HepG2 (cell line): ENCODE measurements around the gene C5orf58. TPM values are rescaled to one million over a fixed set of nuclear protein-coding genes. Genes with fewer than 3 reads are reported as not detected.

Experiments
- ATAC-seq: fragments of 200-7000 bp; cut with Tn5 transposase; 3 replicates; pipeline ENCODE4 v1.9.1; 2020; ENCODE audit warnings: mild to moderate bottlenecking, moderate library complexity
- BruUV-seq: library from RNA; stranded (reverse); fragments of 400-500 nt; replicated peaks from 2 replicates; lab custom pipeline; 2021; lab: Mats Ljungman, UMichigan
- CTCF ChIA-PET: fragments of 300-600 bp; formaldehyde crosslinking; extraction: SDS; loops from one replicate; lab custom pipeline; 2021; ENCODE audit warnings: low total read pairs, inconsistent platforms, low intra/inter-chr PET ratio; lab: Yijun Ruan, JAX
- POLR2A ChIA-PET: fragments of 350-600 bp; sonication (Branson Sonifier 250); formaldehyde crosslinking; loops from one replicate; lab custom pipeline; 2020; ENCODE audit warnings: antibody characterized with exemption, inconsistent platforms; lab: Yijun Ruan, JAX
- DNase-seq: peaks from one replicate; pipeline ENCODE4 v3.0.0-alpha.2; 2015; ENCODE audit warnings: low spot score
- FAIRE-seq: peaks from 3 replicates; lab custom pipeline; 2011; peaks lifted over from hg19 to GRCh38; lab: Jason Lieb, UNC
- H2AFZ ChIP-seq: one replicate; pipeline ENCODE4 v1.6.1; 2011; ENCODE audit warnings: low read length, inconsistent platforms
- H3K27ac ChIP-seq: fragments of 300-600 bp; 3 replicates; pipeline ENCODE4 v1.8.0; 2011; ENCODE audit warnings: mixed run types, mild to moderate bottlenecking, mixed read lengths, low read length, inconsistent platforms; ENCODE audit not compliant: insufficient read depth; ENCODE audit errors: extremely low read length
- H3K27me3 ChIP-seq, 2 experiments: fragments of 200-600 bp in 1 of 2; 2 replicates in 1 of 2; 3 replicates in 1 of 2; pipeline versions ENCODE4 v1.6.0 to v1.8.0; 2011; ENCODE audit warnings: low read length in 2 of 2, mild to moderate bottlenecking in 2 of 2, moderate library complexity in 2 of 2, inconsistent platforms in 1 of 2; ENCODE audit not compliant: insufficient read depth in 2 of 2, control insufficient read depth in 1 of 2
- H3K36me3 ChIP-seq, 2 experiments: fragments of 200-600 bp in 1 of 2; replicated peaks in 1 of 2; 2 replicates in 1 of 2; 3 replicates in 1 of 2; pipeline versions ENCODE4 v1.5.1 to v1.8.0; 2011; ENCODE audit warnings: low read length in 2 of 2, inconsistent platforms in 1 of 2; ENCODE audit not compliant: insufficient read depth in 2 of 2, control insufficient read depth in 1 of 2
- H3K4me1 ChIP-seq: 2 replicates; pipeline ENCODE4 v1.5.1; 2012; ENCODE audit warnings: low read length, inconsistent platforms; ENCODE audit not compliant: insufficient read depth
- H3K4me2 ChIP-seq: 2 replicates; pipeline ENCODE4 v1.6.0; 2011; ENCODE audit warnings: low read depth, low read length, inconsistent platforms
- H3K4me3 ChIP-seq, 3 experiments: fragments of 200-600 bp in 1 of 3; sonication (generic), shearing (Covaris generic) in 1 of 3; replicated peaks in 1 of 3; 2 replicates each; pipeline ENCODE4 v1.5.1; 2011 to 2016; ENCODE audit warnings: low read length in 3 of 3, inconsistent platforms in 2 of 3, low read depth in 2 of 3, mild to moderate bottlenecking in 2 of 3, control low read depth in 1 of 3, mixed read lengths in 1 of 3; ENCODE audit not compliant: insufficient read depth in 1 of 3
- H3K79me2 ChIP-seq: one replicate; pipeline ENCODE4 v1.6.1; 2011; ENCODE audit warnings: low read length, inconsistent platforms; ENCODE audit not compliant: insufficient read depth
- H3K9ac ChIP-seq: 2 replicates; pipeline ENCODE4 v1.6.0; 2011; ENCODE audit warnings: mild to moderate bottlenecking, low read depth, low read length, inconsistent platforms; ENCODE audit not compliant: insufficient read depth
- H3K9me3 ChIP-seq: 2 replicates; pipeline ENCODE4 v1.5.1; 2012; ENCODE audit warnings: mild to moderate bottlenecking, low read length
- H4K20me1 ChIP-seq: 2 replicates; pipeline ENCODE4 v1.6.0; 2011; ENCODE audit warnings: inconsistent platforms, mild to moderate bottlenecking, low read length, moderate library complexity; ENCODE audit not compliant: insufficient read depth
- AKAP8 ChIP-seq: sonication (generic); formaldehyde crosslinking; IDR thresholded peaks from 2 replicates; pipeline ENCODE4 v1.5.1; 2020; ENCODE audit warnings: mild to moderate bottlenecking, missing genetic modification reagents
- EHMT2 ChIP-seq: fragments of 200-600 bp; sonication (generic); IDR thresholded peaks from 2 replicates; pipeline ENCODE4 v1.7.0; 2017; ENCODE audit warnings: antibody characterized with exemption, low read depth, low read length, borderline replicate concordance
- KDM5A ChIP-seq: fragments of 200-600 bp; sonication (generic); IDR thresholded peaks from 2 replicates; pipeline ENCODE4 v1.7.0; 2018; ENCODE audit warnings: antibody characterized with exemption, mild to moderate bottlenecking, low read length, borderline replicate concordance
- RFX5 ChIP-seq: IDR thresholded peaks from 2 replicates; pipeline ENCODE4 v1.6.1; 2011; ENCODE audit warnings: low read depth, low read length, improper control_type of control experiment
- SMARCC2 ChIP-seq: fragments of 450-650 bp; IDR thresholded peaks from 2 replicates; pipeline ENCODE4 v1.6.1; 2017; ENCODE audit warnings: antibody characterized with exemption, mild to moderate bottlenecking
- ZBTB34 ChIP-seq: sonication (generic); formaldehyde crosslinking; IDR thresholded peaks from 2 replicates; pipeline ENCODE4 v1.8.0; 2022; ENCODE audit warnings: mild to moderate bottlenecking, missing genetic modification reagents
- ZNF207 ChIP-seq: fragments of 450-650 bp; IDR thresholded peaks from 2 replicates; pipeline ENCODE4 v1.6.1; 2016; ENCODE audit warnings: antibody characterized with exemption, borderline replicate concordance
- ZNF652 ChIP-seq: IDR thresholded peaks from 2 replicates; pipeline ENCODE4 v1.6.1; 2016; ENCODE audit warnings: low read depth, borderline replicate concordance
- WGBS: methylation state at CpG from one replicate; pipeline ENCODE4 v1.1.6; 2017; ENCODE audit warnings: low lambda C conversion rate; 5-methylcytosine and 5-hydroxymethylcytosine counted together
- in situ Hi-C: cut with HindIII; loops from 2 replicates; pipeline ENCODE4 v1.10.0; 2017; ENCODE audit warnings: low pct_unique_long_range_greater_than_20kb; ENCODE audit not compliant: extremely low pct_ligation_motif_present
- intact Hi-C: fragments of 100-400 bp; cut with micrococcal nuclease; formaldehyde crosslinking; loops from one replicate; pipeline ENCODE4 v1.10.0; 2022; ENCODE audit not compliant: unreplicated experiment
- polyA plus RNA-seq, 8 experiments: library from polyadenylated mRNA; depleted of rRNA in 3 of 8; stranded (reverse) in 7 of 8; unstranded in 1 of 8; fragments of >200 nt; fragmentation: Illumina TruSeq in 4 of 8; extraction: Trizol in 4 of 8; gene quantifications; 2 replicates each; pipeline versions ENCODE4 v1.2.1 to v1.2.3, GENCODE V29; 2011 to 2016; ENCODE audit warnings: low read depth in 4 of 8, missing spikeins in 1 of 8, mixed read lengths in 1 of 8; ENCODE audit not compliant: insufficient read depth in 1 of 8
- total RNA-seq, 5 experiments: library from RNA; depleted of rRNA; stranded (reverse); fragments of >200 nt; fragmentation: Illumina TruSeq; extraction: Trizol; gene quantifications; 2 replicates each; pipeline ENCODE4 v1.2.3, GENCODE V29; 2016; ENCODE audit warnings: low read depth in 1 of 5
- TF ChIP-seq, protein P1 (sequence below): sonication (generic); formaldehyde crosslinking; IDR thresholded peaks from 2 replicates; pipeline ENCODE4 v1.4.0; 2020; ENCODE audit warnings: missing genetic modification reagents, borderline replicate concordance
- TF ChIP-seq, protein P2 (sequence below), 2 experiments: fragments of 450-650 bp in 1 of 2; sonication (generic) in 1 of 2; formaldehyde crosslinking in 1 of 2; IDR thresholded peaks; 2 replicates each; pipeline versions ENCODE4 v1.6.1 to v1.8.0; 2016 to 2022; ENCODE audit warnings: antibody characterized with exemption in 1 of 2, mild to moderate bottlenecking in 1 of 2, missing genetic modification reagents in 1 of 2

C5orf58 gene
- total and polyA plus RNA-seq, 2 of the 13 experiments (the other 11 are each of a cell fraction or from before 2014, with no cell fraction given), result not detected

DNA sequence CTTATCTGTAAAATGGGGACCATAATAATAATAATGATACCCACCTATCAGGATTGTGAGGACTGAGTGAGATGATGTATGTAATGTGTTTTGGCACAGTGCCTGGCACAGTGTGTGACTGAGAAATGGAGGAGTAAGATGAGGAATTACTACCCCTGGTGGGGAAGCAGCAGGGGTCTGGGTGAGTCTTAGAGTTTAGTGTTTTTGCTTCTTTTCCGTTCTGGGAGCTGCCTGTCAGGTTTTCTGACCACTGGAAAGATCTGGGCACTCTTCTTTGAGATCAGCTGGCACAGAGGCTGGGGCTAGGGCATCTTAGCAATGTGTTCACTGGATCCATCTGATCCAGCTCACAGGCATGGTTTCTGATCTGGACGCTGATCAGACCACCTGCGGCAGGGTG, 56.3 kb downstream of the C5orf58 start:
- no peak overlapping the region for H2AFZ ChIP-seq
- intact Hi-C loops (no loop called here), in situ Hi-C loops (no loop called here)
- CTCF ChIA-PET, result no interaction called here
- ATAC-seq, result no peak
- H4K20me1 ChIP-seq, result no peaks in the 10 kb centered on the region
- H3K9ac ChIP-seq, result no peak overlapping the region
- H3K27ac ChIP-seq, result no peak overlapping the region
- H3K4me2 ChIP-seq, result no peak overlapping the region
- no peak for DNase-seq
- POLR2A ChIA-PET, result no interaction called here
- peaks cover 0 to 5% of the 10 kb centered on the region in 2 experiments; a peak in 2 of 5 replicates for H3K27me3 ChIP-seq
- H3K4me3 ChIP-seq, result no peak overlapping the region
- no peak for FAIRE-seq
- no peaks in the 10 kb centered on the region for H3K4me1 ChIP-seq
- no peaks in the 10 kb centered on the region for H3K79me2 ChIP-seq
- 3% methylated on average over 3 of the region's 3 CpGs for WGBS
- H3K36me3 ChIP-seq, result no peaks in the 10 kb centered on the region
- no TSS peak for BruUV-seq
- H3K9me3 ChIP-seq, result peaks cover 9% of the 10 kb centered on the region
- TF ChIP-seq RFX5 (no peak), AKAP8 (CRISPR knock-in tag) (no peak), KDM5A (no peak), SMARCC2 (no peak), ZNF207 (no peak), ZNF652 (CRISPR knock-in tag) (no peak), EHMT2 (no peak), ZBTB34 (CRISPR knock-in tag) (no peak)
- TF ChIP-seq, protein P1, sequence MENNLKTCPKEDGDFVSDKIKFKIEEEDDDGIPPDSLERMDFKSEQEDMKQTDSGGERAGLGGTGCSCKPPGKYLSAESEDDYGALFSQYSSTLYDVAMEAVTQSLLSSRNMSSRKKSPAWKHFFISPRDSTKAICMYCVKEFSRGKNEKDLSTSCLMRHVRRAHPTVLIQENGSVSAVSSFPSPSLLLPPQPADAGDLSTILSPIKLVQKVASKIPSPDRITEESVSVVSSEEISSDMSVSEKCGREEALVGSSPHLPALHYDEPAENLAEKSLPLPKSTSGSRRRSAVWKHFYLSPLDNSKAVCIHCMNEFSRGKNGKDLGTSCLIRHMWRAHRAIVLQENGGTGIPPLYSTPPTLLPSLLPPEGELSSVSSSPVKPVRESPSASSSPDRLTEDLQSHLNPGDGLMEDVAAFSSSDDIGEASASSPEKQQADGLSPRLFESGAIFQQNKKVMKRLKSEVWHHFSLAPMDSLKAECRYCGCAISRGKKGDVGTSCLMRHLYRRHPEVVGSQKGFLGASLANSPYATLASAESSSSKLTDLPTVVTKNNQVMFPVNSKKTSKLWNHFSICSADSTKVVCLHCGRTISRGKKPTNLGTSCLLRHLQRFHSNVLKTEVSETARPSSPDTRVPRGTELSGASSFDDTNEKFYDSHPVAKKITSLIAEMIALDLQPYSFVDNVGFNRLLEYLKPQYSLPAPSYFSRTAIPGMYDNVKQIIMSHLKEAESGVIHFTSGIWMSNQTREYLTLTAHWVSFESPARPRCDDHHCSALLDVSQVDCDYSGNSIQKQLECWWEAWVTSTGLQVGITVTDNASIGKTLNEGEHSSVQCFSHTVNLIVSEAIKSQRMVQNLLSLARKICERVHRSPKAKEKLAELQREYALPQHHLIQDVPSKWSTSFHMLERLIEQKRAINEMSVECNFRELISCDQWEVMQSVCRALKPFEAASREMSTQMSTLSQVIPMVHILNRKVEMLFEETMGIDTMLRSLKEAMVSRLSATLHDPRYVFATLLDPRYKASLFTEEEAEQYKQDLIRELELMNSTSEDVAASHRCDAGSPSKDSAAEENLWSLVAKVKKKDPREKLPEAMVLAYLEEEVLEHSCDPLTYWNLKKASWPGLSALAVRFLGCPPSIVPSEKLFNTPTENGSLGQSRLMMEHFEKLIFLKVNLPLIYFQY (CRISPR knock-in tag), result no peak
- TF ChIP-seq, protein P2, sequence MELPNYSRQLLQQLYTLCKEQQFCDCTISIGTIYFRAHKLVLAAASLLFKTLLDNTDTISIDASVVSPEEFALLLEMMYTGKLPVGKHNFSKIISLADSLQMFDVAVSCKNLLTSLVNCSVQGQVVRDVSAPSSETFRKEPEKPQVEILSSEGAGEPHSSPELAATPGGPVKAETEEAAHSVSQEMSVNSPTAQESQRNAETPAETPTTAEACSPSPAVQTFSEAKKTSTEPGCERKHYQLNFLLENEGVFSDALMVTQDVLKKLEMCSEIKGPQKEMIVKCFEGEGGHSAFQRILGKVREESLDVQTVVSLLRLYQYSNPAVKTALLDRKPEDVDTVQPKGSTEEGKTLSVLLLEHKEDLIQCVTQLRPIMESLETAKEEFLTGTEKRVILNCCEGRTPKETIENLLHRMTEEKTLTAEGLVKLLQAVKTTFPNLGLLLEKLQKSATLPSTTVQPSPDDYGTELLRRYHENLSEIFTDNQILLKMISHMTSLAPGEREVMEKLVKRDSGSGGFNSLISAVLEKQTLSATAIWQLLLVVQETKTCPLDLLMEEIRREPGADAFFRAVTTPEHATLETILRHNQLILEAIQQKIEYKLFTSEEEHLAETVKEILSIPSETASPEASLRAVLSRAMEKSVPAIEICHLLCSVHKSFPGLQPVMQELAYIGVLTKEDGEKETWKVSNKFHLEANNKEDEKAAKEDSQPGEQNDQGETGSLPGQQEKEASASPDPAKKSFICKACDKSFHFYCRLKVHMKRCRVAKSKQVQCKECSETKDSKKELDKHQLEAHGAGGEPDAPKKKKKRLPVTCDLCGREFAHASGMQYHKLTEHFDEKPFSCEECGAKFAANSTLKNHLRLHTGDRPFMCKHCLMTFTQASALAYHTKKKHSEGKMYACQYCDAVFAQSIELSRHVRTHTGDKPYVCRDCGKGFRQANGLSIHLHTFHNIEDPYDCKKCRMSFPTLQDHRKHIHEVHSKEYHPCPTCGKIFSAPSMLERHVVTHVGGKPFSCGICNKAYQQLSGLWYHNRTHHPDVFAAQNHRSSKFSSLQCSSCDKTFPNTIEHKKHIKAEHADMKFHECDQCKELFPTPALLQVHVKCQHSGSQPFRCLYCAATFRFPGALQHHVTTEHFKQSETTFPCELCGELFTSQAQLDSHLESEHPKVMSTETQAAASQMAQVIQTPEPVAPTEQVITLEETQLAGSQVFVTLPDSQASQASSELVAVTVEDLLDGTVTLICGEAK (IDR thresholded peaks at IDR 0.05), result no peak
- TF ChIP-seq, protein P2 (CRISPR knock-in tag; IDR thresholded peaks at IDR 0.05), result no peak
